K562 treated with DMSO at 1 percent for 48 hours (cell line): ENCODE data around the gene CDT1. TPM values are rescaled to one million over a fixed set of nuclear protein-coding genes. Genes with fewer than 3 reads are reported as not detected.

Source experiments
- total RNA-seq: library from RNA; unstranded; fragments of 300-600 nt; gene quantifications from 2 replicates; pipeline ENCODE4 v1.2.3, GENCODE V29; 2022; ENCODE audit warnings: low replicate concordance; ENCODE audit errors: extremely low read depth

Gene CDT1
- total RNA-seq, result 838 TPM in 1 of 2 replicates, not detected in the other

GRCh38 chr16:88803264-88803987 lies at the start of gene CDT1:
Gene CDT1 (plus strand): TSS chr16:88803789. CDS start chr16:88803832, 43 bp downstream.

GRCh38 chr16:88785106-88785924 lies 18.3 kb upstream of the CDT1 start, which contains the start of gene PIEZO1:
Gene PIEZO1 (minus strand): TSS chr16:88785220. CDS start chr16:88784964, 256 bp downstream.

GRCh38 chr16:88811769-88812512 lies 8.4 kb downstream of the CDT1 start, which contains the start of gene APRT:
Gene APRT (minus strand): TSS chr16:88811928. CDS start chr16:88811899, 29 bp downstream.

GRCh38 chr16:88856828-88857727 lies 53.5 kb downstream of the CDT1 start, which contains the start of the genes GALNS and TRAPPC2L:
Gene GALNS (minus strand): TSS chr16:88856947. CDS start chr16:88856877, 70 bp downstream.
Gene TRAPPC2L (plus strand): TSS chr16:88857127. CDS start chr16:88857151, 24 bp downstream.

Other genes with a start within 250 kb of the CDT1 start
- gene ZC3H18, start 233.4 kb upstream of the CDT1 start, total RNA-seq, result not detected in 2 replicates
- not detected in 2 replicates for gene IL17C, start 165.2 kb upstream of the CDT1 start, total RNA-seq
- not detected in 2 replicates for gene CYBA, start 152.7 kb upstream of the CDT1 start, total RNA-seq
- gene MVD, start 140.7 kb upstream of the CDT1 start, total RNA-seq, result not detected in 2 replicates
- not detected in 2 replicates for gene SNAI3, start 117.3 kb upstream of the CDT1 start, total RNA-seq
- not detected in 2 replicates for gene RNF166, start 97.4 kb upstream of the CDT1 start, total RNA-seq
- gene CTU2, start 97.3 kb upstream of the CDT1 start, total RNA-seq, result not detected in 2 replicates
- gene PIEZO1, start 18.6 kb upstream of the CDT1 start, total RNA-seq, result 110 and 162 TPM in 2 replicates
- gene APRT, start 8.1 kb downstream of the CDT1 start, total RNA-seq, result not detected in 2 replicates
- not detected in 2 replicates for gene GALNS, start 53.2 kb downstream of the CDT1 start, total RNA-seq
- gene TRAPPC2L, start 53.3 kb downstream of the CDT1 start, total RNA-seq, result not detected in 2 replicates
- not detected in 2 replicates for gene PABPN1L, start 62.9 kb downstream of the CDT1 start, total RNA-seq
- not detected in 2 replicates for gene CBFA2T3, start 173.4 kb downstream of the CDT1 start, total RNA-seq